Activated CD8-positive, alpha-beta memory T cell treated with anti-CD3 and anti-CD28 coated beads, Interleukin-2, amount 50 U/mL, for 1 hour (primary cell): ENCODE results near the gene GSG1.
"Not testable (repeated sequence)": the region's sequence is repeated elsewhere in the genome, so short reads cannot be mapped to it uniquely, and the experiment has no call there.

Source experiments
- DNase-seq: peaks from one replicate; pipeline ENCODE4 v3.0.0-alpha.2; 2020; ENCODE audit errors: extremely low read depth

GSG1 gene

DNA sequence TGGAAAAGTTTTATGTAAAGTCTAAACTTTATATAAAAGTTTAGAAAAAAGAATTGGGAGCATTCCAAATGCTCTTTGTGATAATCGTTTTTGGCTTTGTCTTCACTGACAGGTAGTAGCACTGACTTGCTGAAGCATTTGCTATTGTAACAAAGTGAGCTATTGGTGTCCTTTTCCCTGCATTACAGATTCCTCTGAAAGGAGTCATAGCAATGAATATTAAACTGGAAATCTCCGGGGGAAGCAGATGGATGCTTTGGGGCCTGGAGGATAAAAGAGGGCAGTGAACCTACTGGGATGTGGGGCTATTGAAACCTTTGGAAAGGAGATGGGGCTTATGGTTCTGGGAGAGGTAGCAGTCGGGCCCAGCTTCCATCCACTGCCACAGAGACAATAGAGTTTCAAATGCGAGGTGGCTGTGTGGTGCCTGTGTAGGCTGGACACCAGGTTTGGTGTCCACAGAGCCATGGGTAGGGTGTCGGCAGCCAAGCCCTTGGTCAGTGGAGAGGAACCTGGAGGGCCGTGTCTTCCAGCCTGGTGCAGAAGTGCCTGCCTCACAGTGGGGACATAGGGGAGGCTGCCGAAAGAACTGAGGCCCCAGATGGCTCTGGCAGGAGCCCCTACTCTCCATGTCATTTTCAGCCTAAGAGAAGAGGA lies 10.1 kb downstream of the GSG1 start:
- no peak for DNase-seq

DNA sequence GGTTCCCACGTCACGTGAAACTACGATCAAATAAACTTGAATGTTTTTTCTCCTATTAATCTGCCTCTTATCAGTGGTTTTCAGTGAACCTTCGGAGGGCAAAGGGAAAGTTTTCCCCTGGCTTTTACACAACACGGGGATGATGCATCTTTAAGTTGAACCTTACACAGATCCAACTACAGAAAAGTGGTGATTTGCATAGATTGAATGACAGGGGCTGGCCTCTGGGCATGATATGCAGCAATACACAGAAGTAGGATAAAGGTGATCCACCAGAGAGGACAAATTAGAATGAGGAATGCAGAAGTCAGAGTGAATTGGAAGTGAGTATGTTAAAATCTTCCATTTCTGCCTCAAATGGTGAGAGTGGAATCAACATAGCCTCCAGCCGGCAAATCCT lies 11.6 kb downstream of the GSG1 start:
- DNase-seq = no peak

DNA sequence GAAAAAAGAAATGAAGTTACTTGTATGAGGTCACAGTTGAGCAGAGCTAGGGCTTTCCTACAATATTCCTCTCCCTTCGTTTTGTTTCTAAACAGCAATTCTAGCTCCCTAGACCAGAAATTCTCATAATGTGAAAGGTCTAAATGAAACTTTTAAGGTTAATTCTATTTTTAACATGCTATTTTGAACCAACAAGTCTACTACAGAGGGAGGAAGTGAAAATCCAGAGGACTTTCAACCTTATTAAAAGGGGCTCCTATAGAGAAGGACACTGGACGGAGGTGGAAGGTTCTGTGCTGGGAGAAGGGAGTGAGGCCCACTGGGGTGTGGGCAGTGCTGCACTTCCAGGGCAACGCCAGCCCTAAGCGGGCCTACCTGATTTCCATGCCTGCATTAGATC lies 13.4 kb downstream of the GSG1 start:
- no peak for DNase-seq

DNA sequence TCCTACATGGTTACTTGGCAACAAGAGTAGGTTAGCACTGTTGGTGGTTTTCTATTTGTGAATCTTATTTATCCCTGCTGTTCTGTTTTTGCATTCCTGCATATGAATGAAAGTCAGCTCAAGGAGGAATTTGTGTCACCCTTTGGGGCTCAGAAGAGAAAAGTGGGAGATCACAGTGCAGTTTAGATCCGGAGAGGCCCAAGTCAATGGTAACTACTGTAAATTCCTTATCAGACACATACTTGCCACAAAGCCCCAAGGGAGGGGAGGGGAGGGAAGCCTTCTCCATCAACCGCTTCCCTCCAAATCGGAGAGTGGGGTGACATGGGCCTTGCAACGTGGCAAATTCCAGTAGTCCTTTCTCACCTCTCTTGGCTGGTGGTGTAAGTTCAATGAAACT lies 15.0 kb downstream of the GSG1 start:
- DNase-seq = no peak

DNA sequence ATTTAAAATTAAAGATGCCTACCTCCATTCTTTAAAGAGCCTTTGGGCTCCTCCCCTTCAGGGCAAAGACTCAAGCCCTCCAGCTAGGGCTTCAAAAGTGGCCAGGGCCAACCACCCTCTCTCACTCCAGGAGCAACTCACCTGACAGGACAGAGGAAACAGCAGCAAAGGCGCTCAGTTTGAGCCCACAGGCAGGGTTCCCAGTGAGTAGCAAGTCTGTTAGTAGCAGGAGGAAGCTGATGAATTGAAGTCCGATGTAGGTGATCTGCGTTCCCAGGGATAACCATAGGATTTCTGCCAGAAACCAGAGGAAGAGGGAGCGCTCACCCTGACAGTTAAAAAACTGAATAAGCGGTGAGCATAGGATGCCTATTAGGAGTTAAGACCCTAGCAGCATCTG lies 15.7 kb downstream of the GSG1 start:
- DNase-seq = no peak

DNA sequence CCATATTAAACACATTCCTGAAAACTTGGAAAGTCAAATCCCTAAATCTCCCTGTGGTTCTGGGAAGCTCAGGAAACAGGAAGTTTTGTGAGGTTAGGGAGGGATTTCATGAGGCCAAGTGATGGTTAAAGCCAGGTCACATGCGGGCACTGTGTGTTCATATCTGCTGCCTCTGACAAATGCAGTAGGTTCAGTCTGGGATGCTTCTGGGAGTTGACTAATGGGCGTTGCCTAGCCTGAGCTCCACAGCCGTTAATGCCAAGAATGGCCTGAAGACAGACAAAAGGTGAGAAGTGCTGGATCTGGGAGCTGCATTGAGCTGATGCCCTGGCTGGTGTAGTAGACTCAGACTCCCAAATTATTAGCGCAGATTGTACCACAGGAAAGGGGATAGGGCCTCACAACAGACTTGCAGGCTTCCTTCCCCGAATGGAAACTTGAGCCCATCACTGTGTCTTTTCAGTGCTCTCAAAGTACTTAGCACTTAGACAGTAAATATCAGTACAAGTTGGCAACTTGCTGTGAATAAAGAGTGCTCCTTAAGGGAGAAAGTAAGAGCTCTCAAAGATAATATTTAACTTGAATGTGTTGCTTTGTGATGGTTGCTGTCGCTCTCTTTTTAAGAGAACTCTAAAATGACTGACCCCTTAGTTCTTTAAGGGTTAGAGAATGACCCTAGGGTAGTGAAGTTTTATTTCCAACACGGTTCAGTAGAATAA lies 17.3 kb downstream of the GSG1 start:
- DNase-seq = no peak

DNA sequence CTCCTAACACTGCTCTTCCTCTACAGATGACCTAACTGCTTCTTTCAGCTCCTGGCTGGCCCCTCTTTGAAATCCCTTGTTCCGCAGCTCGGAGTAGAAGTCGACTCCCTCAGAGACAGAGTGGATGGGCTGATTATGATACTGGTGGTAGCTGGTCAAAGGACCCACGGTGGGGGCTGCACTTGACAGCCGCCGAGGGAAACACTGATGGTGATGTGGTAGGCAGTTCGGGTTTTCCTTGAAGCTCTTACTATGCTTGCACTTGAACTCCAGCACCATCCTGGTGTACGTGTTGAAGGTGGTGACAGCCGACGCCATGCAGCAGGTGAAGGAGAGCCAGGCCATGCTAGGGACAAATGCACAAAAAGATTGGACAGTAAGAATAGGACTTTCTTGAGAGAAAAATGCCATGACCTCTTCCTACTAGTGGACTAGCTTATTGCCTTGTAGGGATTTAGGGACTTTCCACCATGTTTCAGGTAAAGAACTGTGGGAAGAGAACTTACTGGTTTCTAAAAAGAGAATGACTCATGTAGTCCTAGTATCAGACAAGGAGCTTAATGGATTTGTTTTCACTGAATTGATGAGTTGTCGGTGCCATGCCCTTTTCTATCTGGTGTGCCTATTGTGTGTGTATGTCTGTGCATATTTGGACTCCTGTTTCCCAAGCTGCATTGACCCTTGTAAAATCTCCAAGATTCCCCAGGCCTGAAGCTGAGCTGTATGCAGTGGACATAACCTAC lies 18.4 kb downstream of the GSG1 start:
- no peak for DNase-seq

DNA sequence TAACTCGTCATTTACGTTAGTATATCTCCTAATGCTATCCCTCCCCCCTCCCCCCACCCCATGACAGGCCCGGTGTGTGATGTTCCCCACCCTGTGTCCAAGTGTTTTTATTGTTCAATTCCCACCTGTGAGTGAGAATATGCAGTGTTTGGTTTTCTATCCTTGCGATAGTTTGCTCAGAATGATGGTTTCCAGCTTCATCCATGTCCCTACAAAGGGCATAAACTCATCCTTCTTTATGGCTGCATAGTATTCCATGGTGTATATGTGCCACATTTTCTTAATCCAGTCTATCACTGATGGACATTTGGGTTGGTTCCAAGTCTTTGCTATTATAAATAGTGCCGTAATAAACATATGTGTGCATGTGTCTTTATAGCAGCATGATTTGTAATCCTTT lies 19.8 kb downstream of the GSG1 start:
- not testable (repeated sequence) for DNase-seq

DNA sequence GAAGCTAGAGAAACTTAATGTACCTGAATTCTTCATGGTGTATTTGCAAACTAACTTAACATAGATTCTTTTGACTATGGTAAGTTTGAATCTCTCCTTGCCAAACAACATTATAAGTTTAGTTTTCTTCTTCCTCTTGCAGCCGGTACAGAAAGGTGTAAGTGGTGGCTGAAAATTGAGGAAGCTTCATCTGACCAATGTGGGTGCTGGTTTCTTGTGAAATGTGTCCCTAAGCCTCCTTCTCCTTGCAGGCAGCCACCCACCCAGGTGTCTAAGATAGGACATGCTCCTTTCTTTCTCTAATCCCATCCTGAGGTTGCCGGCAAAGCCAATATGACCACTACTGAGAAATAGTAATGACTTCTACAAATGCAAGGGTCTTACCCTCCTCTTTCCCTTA lies 20.6 kb downstream of the GSG1 start:
- DNase-seq = no peak

DNA sequence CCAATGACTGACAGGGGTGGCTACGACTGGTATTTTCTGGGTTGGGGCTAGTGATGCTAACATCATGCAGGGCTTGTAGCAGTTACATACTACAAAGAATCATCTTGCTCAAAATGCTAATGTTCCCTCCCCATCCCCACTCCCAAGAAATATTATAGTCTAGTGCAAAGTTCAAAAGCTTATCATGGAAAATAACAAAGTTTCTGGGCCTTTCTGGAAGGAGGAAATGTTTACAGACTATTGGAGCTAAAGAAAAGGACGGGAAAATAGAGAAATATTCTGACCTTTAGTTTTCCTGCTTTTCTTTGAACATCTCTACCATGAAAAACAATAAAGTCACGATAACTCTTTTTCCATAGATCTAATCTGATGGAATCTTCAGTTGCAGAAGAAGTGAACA lies 23.2 kb downstream of the GSG1 start:
- DNase-seq = no peak

DNA sequence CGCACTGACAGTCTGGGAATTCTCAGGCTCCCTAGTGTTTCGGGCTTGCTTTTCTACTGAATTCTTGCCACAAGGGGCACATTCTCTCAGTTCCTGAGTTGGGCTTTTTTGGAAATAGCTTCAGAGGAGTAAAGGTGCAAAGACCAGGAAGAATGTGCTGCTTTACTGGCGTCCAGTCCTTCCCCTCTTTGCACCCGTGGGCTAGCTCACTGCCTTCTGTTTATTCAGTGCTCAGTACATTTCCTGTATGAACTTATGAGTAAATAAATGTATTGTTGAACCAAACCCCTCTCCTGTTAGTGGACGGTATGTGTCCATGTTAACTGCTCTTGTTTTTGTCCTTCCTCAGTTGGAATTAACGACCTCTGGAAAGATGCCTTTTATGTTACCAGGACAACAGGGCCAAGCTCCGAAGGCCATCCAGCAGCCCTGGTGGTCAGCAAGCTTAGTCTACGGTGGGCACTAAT lies 24.0 kb downstream of the GSG1 start:
- DNase-seq = no peak

DNA sequence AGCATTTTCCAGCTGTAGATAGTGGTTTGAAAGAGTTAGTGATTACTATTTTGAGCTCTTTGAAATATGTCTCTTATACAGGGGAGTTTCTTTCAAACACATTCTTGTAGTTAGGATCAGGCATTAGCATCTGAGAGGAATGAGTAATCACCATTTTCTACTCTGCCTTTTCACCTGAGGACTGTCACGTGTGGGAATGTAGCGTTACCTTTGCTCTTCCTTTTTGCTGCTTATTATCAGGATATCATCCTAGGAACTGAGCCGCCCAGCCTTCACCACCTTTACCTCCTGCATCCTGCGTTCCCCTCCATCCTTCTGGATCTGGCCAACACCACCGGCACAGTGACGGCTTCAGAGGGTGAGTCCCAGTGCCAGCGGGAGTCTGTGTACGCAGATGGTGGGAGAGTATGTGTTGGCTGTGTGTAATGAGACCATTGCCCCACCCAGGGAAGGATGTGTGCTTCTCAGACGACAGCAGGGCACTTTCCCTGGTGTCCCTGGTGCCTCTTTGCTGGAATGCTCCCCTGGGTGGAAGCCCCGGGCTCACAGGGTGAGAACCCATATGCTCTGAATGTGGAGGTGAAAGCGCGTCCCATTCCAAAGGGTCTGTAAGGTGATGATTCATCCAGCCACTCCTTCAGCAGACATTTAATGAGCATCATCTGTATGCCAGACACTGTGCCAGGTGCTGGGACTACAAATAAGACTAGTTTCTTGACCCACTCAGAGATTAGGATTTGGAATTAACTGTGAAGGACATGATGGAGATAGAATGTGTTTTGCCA lies 27.5 kb downstream of the GSG1 start:
- DNase-seq = no peak

DNA sequence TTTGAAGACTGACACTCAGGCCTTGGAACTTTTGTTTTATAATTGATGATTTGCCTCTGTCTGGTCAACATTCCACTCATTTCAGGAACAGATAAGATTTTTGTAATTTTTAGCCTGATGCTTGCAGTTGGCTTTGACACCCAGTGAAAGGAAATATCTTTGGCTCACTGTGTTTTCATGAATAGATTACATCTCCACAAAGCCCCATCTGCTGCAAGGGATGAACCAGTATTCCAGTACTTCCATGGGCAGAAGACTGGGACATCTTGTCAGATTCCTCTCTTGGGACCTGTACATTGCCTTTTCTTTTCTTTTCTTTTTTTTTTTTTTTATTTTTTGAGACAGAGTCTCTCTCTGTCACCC lies 28.4 kb downstream of the GSG1 start:
- no peak for DNase-seq

DNA sequence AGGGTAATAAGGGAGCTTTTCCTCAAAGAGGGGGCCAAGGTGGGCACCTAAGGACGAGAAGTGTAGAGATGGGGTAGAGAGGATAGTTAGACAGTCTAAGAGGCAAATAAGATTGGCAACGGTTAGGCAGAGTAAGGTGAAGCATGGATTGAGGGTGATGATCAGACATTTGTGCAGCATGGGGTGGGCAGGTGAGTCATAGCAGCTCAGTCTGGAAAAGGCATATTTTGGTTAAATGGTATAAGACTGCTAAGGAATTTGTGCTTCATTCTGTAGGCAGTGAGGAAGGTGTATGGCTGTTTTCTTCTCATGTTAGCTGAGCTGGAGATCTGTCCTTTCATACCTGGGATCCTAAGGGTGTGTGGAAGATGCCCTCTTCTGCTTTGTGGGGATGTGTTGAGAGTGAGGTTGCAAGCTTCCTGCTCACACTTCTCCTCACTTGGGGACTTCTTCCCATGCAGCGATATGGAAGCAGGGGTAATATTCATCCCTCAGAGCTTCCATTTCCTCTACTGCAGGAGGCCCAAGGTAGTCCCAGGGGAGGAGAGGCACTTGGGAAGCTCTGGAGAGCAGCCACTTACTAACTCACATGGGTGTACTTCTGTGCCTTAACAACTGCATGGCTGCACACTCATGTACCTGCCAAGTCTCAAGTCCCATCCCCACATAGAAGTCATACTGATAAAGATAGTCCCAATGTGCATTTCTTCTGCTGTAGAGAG lies 28.9 kb downstream of the GSG1 start:
- DNase-seq = no peak

DNA sequence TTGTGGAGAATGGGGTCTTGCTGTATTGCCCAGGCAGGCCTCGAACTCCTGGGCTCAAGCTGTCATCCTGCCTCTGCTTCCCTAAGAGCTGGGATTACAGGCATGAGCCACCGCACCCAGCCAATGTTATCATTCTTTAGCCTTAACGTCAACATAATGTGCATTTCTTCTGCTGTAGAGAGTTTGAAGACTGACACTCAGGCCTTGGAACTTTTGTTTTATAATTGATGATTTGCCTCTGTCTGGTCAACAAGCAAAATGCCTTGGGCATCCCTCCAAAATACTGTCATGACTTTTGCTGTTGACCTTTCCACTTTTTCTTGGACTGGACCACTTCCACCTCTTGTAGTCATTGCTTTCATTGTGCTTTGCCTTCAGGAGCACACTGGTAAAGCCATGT lies 30.3 kb downstream of the GSG1 start:
- DNase-seq = no peak

DNA sequence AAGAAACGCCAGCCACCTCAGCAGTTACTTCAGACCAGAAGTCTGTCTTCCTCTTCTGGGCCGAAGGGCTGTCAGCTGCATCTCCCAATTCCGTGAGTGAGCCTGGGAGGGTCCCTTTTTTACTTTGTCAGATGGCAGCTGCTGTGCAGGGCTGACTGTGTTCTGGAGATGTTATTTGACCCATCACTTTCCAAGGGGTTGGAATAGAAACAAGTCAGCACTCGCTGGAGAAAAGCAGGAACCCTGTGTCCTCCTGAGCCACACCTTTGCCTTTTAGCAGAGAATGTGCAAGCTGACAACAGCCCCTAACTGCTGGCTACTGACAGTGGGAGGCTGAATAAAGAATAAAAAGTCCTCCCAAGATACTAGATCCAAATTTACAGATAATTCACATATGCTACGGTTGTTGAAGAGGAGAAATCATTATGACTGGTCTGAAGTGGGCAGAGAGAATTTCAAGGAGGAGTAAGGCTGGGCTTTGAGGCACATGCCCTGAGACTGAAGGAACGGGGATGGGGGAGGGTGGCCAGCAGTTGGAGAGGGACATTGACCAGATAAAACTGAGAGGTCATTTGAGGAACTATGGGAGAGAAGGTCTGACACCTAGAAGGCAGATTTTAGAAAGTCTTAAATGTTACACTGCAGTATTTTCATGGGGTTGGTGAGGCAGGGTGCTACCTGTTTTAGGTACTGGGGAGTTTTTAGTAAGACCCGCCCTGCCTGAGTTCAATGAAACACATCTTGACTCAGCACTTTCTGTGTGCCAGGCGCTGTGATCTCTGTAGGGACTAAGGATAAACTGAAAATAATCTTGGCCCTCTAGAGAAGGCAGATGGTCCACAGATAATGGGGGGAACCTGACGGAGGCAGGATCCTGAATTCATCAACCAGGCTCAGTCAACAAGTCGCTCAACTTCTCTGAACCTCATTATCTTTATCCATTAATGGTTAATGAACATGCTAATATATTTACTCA lies 31.9 kb downstream of the GSG1 start:
- DNase-seq = no peak

DNA sequence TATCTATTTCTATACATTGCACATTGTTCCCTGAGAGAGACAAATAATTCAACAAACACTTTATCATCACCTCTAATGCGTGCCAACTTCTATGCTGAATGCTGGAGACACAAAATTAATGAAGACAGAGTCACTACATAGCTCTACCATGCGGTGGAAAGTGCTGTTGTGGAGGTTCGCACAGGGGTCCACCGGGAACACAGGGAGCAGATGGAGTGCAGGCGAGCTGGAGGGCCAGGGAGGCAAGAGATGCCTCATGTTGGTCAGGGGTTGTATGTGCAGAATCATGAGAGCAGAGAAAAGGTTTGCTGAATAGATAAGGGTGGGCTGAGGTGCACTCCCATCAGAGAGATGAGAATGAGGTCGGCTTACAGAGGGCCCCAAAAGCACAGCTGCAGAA lies 34.1 kb downstream of the GSG1 start:
- DNase-seq = no peak

DNA sequence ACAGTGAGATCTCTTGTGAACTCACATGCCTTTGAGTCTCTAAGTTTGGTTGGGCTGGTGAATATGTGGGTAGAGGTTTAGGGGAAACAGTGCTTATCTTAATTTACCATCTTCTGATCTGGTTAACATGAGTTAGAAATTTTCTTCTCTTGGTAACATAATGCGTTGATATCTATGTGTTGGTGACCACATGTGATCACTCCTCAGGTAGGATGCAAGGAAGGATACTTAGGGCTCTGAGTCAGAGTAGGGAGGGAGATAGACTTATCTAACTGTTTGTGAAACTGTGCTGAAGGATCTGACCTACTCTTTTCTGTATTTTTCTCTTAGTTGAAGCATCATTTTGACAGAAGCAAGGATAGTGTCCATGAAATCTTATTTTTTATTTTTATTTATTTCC lies 36.1 kb downstream of the GSG1 start:
- DNase-seq = no peak

DNA sequence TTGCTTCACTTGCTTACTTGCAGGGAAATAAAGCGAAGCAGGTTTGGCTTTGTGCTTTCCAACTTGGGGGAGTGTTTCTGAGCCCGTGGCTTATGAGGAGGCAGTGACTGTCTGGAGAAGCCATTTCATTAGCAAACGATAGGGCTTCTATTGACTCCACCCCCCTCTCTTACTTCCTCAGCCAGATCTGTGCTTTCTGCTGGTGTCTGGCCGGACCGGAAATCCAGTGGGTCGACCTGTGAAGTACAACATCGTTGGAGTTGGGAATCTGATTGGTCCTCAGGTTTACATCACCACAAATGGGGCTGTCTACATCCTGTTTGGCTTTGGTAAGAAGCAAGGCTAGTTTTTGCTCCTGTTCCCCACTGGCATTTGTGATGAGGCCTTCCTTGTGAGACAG lies 37.0 kb downstream of the GSG1 start:
- no peak for DNase-seq

DNA sequence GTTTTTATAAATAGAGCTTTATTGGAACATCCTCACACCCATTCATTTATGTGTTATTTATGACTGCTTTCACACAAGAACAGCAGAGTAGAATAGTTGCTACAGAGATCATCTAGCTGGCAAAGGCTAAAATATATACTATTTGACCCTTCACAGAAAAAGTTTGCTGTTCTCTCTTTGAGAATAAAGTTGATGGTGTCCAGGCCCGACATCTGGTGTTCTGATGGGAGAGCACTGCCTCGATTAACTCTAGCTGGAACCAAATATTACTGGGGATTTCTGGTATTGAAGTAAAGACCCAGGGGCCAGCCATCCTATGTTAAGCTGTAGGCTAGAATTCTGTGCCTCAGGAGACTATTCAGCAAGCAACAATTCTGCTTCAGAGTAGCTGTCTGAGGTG lies 37.5 kb downstream of the GSG1 start:
- no peak for DNase-seq
